ENCODE data around the gene TCF25. TPM values are rescaled to one million over a fixed set of nuclear protein-coding genes. Genes with fewer than 3 reads are reported as not detected.
A peak's percentile ranks its signal among the peaks of the same experiment; 100 is the strongest.
"Not testable (repeated sequence)": the region's sequence is repeated elsewhere in the genome, so short reads cannot be mapped to it uniquely, and the experiment has no call there.

TCF25 gene
- total RNA-seq, 1 donor from 2014 or later = 227 TPM

DNA sequence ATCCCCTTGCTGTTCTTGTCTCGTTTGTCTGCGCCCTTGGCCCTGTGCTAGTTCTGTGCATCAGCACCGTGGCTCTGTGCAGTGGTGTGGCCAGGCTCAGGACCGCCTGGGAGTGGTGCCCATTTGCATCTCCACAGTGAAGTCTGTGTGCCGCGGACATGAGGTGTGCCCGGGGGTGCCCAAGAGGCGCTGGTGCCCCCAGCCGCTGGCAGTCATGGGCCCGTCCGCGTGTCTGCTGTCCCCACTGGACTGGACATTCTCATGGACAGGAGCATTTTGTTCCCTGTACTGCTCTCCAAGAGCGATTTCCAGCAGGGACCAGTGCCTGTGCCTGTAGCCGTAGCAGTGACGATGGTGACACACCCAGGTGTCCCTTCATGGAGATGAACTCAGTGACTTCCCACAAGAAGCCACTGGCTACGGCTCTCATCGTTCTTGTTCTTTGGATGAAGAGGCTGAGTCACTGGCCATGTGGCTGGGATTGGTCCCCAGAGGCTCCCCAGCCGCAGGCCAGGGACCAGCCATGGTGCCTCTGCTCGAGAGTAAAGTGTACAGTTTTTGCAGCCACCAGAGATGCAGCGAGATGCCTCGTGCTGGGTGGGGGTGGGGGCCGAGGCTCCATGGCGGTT is 32.2 kb downstream of the TCF25 start:
- DNase-seq = no peak

DNA sequence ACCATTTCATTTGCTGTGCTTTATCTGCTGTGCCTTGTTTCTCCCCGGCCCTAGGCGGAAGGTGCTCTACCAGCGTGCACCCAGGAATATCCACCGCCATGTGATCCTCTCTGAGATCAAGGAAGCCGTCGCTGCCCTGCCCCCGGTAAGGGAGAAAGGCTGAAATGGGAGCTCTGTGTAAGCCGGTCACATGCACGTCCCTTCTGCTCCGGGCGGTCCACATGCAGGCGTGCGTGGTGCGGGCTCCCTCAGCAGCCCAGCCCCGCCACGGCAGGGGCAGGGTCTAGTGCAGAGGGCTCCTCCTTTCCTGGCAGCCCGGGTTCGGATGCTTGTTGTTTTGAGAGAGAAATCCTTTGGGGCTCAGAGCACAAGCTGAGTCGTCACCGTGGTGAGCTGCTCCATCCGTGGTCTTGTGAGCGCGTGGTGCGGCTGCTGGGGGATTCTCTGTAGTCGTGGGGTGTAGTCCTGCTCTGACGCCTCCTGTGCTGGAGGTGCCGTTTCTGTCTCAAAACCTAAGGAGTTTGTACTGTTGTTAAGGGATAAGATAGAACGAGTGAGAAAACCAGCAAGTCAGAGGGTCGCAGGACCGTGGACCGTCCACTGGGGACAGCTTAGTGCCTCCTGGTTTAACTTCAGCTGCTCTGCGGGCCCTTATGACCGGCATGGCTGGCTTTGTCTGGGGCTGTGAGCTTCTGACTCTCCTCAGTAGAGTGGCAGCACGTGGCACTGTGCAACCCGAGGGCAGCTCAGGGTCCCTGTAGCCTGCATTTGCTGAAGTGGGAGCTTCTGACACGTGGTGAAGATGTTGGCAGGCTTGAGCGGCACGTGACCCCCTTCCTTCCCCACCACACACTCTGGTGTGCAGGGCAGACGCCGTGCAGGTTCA is 33.0 kb downstream of the TCF25 start:
- no peak for DNase-seq

DNA sequence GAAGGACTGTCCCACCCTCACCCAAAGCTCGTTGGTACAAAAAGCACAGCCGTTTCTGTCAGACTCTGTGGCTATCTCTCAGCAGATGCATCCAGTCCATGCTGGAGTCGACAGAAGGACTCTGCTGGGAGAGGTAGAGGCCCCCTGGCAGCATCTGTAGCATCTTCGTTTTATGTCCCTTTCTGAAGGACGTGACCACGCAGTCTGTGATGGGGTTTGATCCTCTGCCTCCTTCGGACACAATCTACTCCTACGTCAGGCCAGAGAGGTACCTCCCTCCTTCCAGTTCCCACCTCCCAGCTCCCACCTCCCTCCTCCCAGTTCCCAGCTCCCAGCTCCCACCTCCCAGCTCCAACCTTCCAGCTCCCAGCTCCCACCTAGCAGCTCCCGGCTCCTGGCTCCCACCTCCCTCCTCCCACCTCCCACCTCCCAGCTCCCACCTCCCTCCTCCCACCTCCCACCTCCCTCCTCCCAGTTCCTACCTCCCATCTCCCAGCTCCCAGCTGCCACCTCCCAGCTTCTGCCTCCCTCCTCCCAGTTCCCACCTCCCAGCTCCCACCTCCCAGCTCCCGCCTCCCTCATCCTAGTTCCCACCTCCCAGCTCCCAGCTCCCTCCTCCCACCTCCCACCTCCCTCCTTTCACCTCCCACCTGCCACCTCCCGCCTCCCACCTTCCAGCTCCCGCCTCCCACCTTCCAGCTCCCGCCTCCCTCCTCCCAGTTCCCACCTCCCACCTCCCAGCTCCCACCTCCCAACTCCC is 33.8 kb downstream of the TCF25 start:
- DNase-seq = no peak

DNA sequence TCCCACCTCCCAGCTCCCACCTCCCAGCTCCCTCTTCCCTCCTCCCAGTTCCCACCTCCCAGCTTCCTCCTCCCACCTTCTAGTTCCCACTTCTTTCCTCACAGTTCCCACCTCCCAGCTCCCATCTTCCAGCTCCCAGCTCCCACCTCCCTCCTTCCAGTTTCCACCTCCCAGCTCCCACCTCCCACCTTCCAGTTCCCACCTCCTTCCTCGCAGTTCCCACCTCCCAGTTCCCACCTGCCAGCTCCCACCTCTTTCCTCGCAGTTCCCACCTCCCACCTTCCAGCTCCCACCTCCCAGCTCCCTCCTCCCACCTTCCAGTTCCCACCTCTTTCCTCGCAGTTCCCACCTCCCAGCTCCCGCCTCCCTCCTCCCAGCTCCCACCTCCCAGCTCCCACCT is 34.8 kb downstream of the TCF25 start:
- no peak for DNase-seq

DNA sequence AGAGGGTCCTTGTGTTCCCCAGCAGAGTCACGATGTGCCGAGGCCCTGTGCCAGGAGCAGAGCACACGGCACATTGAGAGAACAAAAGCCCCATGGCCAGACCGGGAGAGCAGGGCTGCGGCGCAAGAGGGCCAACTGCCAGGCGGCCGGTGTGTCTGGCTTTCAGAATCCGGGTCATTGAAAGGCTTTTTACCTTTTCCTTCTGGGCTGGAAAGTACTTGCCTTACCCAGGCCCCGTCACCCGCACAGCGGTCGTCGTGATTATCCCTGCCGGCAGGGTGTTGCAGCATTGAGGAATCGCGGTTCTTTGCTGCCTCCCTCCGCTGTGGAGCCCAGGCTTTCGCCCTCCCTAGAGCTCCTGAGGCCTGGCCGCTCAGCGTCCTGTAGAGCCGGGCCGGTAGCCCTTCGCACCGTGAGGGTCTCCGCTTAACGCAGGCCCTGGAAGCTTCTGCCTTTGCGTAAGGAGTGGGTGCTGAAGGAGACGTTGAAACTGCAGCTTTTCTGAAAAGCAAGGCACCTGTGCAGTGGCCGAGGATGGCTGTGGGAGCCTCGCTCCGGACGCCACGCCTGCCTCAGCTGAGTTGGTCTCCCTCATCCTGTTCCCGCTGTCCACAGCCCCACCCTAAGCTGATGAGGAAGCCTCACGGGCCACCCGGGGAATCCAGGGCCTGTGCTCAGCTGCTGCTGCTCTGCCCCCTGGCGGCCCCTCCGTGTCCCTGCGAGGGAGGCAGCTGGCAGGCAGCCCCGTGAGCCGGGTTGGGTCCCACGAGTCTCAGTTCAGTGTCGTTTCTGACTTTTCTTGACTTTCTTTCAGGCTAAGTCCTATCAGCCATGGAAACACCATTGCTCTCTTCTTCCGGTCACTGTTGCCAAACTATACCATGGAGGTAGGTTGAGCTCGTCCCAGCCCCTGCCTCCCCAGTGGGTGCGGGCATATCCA is 36.7 kb downstream of the TCF25 start:
- peak; percentile 69 for DNase-seq

DNA sequence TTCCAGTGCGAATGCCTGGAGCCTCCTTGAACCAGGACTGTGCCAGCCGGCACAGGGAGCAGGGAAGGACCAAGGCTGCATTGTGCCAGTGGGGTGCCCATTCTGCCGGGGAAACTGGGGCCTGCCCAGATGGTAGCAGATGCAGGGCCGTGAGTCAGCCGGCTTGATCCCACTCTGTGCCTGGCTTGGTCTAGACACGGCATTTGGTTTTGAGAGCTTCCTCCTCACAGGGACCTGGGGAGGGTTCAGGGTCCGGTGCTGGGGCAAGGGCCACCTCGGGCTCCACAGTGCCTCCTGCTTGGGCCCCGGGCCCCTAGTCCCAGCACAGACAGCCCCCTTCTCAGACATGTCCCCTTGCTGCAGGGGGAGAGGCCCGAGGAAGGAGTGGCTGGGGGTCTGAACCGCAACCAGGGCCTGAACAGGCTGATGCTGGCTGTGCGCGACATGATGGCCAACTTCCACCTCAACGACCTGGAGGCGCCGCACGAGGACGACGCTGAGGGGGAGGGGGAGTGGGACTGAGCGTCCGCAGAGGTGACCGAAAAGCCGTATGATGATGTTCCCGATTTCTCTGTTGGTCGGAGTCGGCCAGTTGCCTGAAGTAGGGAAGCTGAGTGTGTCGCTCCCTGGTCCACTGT is 37.4 kb downstream of the TCF25 start:
- DNase-seq = no peak

DNA sequence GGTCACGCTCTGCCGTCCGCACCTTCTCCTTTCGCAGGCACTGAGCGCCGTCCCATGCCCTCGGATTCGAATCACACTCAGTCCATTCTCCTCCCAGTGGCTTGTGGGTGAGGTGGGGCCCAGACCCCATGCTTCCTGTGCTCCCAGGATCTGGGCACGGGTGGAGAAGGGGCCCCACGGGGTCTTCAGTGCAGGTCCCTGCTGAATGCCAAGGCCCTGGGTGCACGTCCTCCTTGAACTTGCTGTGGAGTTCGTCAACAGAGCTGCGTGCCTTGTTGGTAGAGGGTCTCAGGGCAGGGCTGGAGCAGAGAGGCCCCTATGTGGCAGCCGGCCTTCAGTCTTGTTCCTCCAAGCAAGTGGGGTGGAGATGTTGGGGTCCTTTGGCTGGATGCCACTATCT is 38.0 kb downstream of the TCF25 start:
- DNase-seq = no peak

DNA sequence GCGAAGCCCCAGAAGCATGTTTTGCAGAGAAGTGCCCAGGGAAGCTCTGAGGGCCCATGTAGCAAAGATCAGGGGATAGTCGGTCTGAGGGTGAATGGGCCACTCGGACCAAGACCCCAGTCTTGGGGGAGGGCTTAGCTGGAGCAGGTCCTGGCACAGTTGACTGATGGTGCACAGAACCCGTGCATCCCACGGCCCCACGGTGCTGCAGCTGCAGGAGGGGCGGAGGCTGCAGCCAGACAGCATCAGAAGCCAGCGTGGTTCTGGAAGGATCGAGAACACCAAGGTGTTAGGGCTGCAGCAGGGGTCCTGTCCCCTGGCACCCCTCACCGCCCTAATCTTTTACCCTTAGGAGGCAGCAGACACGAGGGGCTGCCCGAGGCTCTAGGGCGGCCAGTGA is 38.8 kb downstream of the TCF25 start:
- DNase-seq = no peak

DNA sequence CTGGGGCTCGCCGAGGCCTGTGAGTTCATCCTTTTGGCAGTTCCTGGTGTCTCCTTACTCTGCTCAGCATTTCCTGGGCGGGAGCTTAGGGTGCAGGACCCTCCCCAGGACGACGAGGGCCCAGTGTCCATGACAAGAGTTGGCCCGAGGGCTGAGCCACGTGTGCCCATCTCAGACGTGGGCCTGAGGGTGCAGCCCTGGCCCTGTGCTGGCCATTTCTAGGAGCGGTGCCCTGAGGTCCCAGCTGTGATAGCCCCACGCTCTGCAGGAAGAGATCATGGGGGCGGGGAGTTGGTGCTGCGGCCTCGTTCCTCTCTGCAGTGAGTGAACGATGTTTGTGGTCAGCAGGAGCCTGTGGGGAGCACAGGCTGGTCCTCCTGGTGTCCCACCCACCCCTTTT is 39.2 kb downstream of the TCF25 start:
- no peak for DNase-seq

DNA sequence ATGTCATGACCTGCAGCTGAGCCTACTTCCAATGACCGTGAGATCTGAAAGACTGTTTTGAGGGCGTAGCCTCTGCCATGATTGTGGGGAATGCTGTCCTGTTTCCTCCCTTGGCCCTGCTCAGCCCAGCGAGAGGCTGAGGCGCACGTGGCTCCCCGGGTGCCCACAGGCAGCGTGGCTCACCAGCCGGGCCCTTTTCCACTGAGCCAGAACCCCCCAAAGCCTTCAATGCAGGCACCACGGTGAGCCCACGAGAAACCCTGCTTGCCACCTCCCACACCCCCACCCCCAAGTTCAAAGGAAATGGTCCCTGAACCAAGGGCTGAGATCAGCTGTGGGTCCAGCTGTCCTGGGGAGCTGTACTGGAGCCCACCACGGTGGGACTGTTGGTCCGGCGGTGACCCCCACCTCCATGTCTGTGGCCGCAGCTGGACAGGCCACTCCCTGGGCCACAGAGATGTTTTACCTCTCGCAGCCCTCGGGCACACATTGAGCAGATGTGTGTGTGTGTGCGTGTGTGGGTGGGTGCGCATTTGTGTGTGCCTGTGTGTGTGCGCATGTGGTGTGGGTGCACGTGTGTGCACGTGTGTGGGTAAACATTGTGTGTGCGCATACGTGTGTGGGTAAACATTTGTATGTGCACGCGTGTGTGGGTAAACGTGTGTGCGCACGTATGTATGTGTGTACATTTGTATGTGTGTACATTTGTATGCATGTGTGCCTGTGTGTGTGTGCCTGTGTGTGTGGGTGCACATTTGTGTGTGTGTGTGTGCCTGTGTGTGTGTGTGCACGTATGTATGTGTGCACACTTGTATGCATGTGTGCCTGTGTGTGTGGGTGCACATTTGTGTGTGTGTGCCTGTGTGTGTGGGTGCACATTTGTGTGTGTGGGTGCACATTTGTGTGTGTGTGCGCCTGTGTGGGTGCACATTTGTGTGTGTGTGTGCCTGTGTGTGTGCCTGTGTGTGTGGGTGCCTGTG is 40.3 kb downstream of the TCF25 start:
- no peak for DNase-seq

DNA sequence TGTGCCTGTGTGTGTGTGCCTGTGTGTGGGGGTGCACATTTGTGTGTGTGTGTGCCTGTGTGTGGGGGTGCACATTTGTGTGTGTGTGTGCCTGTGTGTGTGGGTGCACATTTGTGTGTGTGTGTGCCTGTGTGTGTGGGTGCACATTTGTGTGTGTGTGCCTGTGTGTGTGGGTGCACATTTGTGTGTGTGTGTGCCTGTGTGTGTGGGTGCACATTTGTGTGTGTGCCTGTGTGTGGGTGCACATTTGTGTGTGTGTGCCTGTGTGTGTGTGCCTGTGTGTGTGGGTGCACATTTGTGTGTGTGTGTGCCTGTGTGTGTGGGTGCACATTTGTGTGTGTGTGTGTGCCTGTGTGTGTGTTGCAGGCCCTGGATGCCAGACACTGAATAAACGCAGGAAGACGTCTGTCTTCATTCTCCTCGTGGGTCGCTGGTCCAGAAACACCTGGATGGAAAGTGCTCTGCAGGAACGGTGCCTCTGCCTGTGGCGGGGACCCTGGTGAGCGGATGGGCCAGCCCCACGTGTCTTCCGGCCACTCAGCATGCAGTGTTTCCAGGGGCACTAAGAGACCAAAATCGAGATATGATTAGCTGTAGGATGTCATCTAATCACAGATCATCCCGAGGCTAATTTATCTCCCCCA is 41.4 kb downstream of the TCF25 start:
- DNase-seq = not testable (repeated sequence)

DNA sequence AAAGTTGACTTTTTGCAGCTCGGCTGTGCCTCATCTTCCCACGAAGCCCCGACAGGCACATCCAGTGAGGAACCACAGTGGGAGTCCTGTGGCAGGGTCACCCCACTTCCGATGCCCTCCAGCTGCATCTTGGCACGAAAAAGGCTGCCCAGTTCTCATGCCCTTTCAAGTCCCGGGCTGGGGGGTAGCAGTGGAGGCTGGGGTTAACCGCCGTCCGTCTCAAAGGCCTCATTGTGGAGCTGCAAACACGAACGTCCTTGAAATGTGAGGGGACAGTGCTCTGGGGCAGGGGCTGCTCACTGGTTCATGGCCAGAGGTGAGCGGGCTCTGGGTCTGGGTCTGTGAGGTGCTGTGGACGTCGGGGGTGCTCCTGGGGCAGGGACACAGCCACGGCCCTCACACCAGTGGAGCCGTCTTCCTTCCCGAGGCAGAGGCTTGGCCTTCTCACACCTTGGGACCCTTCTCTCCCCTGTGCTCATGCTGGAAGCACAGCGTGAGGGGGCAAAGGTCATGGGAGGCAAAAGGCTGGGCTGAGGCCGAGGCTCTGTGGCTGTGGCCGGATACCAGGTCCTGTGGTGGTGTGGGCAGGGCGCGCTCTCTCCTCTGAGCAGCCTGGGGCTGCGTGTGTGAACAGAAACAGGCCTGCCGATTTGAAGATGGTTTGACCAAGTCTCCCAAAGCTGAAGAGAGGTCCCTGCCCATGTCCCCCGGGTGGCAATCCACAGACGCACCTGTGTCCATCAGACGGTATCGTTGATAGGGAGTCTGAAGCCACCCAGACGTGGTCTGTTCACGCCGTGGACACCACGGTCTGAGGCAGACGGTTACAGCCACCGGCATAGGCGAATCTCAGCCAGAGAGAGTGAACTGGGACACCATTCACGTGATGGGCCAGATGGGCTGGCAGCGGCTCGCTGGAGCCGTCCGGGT is 42.2 kb downstream of the TCF25 start:
- no peak for DNase-seq

DNA sequence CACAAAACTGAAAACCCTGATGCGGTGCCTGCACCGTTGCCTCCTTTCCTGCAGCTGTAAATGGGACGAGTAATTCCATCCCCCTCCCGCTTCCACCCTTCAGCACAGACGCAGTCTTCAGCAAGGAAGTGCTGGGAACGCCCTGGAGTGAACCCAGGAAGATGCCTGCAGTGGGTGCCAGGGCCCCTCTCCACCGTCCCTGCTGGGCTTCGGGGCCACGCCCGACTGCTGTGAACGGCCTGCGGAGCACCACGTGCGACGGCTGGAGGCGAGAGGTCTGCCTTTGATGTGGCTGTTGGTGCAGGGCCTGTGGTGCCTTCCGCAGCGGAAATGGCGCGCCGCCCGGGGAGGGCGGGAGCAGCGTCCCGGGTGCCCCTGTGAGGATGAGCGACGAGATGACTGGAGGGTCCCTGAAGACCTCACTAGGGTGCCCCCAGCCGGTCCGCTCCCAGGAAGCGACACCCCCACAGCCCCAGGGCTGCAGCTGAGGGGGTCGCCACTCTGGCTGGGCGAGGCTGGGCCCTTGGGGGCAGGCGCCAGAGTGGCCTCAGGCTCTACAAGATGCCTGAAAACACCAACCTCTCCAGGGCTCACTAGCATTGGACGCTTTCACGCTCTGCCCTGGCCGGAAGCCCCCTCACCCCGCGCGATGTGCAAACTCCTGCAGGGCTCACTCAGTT is 44.5 kb downstream of the TCF25 start:
- peak; percentile 76 for DNase-seq

DNA sequence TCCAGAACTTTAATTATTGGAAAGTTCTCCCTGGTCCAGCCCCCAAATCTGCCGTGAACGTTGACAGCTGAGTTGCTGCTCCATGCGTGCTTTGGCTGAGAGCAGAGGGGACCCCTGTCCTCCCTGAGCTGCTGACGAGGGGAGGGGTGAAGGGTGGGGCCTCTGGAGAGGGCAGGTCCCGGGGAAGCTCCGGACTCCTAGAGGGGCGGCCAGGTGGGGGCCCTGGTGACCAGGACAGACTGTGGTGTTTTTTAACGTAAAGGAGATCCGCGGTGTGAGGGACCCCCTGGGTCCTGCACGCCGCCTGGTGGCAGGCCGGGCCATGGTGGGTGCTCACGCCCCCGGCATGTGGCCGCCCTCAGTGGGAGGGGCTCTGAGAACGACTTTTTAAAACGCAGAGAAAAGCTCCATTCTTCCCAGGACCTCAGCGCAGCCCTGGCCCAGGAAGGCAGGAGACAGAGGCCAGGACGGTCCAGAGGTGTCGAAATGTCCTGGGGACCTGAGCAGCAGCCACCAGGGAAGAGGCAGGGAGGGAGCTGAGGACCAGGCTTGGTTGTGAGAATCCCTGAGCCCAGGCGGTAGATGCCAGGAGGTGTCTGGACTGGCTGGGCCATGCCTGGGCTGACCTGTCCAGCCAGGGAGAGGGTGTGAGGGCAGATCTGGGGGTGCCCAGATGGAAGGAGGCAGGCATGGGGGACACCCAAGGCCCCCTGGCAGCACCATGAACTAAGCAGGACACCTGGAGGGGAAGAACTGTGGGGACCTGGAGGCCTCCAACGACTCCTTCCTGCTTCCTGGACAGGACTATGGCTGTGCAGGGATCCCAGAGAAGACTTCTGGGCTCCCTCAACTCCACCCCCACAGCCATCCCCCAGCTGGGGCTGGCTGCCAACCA is 45.3 kb downstream of the TCF25 start, which contains the start of gene MC1R:
MC1R (plus strand) TSS at position 410 of the 895 bp plus-strand sequence; CDS start at position 807, 397 bp downstream.
- DNase-seq = peak; percentile 50

DNA sequence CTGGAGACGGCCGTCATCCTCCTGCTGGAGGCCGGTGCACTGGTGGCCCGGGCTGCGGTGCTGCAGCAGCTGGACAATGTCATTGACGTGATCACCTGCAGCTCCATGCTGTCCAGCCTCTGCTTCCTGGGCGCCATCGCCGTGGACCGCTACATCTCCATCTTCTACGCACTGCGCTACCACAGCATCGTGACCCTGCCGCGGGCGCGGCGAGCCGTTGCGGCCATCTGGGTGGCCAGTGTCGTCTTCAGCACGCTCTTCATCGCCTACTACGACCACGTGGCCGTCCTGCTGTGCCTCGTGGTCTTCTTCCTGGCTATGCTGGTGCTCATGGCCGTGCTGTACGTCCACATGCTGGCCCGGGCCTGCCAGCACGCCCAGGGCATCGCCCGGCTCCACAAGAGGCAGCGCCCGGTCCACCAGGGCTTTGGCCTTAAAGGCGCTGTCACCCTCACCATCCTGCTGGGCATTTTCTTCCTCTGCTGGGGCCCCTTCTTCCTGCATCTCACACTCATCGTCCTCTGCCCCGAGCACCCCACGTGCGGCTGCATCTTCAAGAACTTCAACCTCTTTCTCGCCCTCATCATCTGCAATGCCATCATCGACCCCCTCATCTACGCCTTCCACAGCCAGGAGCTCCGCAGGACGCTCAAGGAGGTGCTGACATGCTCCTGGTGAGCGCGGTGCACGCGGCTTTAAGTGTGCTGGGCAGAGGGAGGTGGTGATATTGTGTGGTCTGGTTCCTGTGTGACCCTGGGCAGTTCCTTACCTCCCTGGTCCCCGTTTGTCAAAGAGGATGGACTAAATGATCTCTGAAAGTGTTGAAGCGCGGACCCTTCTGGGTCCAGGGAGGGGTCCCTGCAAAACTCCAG is 46.4 kb downstream of the TCF25 start:
- no peak for DNase-seq

DNA sequence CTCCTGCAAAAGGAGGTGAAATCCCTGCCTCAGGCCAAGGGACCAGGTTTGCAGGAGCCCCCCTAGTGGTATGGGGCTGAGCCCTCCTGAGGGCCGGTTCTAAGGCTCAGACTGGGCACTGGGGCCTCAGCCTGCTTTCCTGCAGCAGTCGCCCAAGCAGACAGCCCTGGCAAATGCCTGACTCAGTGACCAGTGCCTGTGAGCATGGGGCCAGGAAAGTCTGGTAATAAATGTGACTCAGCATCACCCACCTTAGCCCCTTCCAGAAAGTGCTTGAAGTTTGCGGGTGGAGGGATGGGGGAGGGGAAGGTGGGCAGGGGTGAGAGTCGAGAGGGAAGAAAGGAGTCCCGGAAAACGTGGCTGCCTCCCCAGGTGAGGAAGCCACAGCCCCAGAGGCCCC is 47.3 kb downstream of the TCF25 start:
- DNase-seq = no peak
